ENCODE measurements around the gene GABRG3.

GABRG3 gene

DNA sequence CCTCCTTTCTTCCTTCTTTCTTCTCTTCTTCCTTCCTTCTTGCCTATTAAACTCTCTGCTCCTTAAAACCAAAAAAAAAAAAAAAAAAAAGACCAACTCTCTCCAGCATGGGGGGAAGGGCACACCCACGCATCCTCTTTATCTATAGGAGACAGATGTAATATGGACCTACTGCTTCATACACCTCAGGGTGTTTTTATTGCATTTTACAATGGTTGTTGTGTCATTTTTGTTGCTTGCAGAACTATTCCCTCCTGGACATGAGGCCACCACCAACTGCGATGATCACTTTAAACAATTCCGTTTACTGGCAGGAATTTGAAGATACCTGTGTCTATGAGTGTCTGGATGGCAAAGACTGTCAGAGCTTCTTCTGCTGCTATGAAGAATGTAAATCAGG, 561.4 kb downstream of the GABRG3 start:
- DNase-seq: no peak

DNA sequence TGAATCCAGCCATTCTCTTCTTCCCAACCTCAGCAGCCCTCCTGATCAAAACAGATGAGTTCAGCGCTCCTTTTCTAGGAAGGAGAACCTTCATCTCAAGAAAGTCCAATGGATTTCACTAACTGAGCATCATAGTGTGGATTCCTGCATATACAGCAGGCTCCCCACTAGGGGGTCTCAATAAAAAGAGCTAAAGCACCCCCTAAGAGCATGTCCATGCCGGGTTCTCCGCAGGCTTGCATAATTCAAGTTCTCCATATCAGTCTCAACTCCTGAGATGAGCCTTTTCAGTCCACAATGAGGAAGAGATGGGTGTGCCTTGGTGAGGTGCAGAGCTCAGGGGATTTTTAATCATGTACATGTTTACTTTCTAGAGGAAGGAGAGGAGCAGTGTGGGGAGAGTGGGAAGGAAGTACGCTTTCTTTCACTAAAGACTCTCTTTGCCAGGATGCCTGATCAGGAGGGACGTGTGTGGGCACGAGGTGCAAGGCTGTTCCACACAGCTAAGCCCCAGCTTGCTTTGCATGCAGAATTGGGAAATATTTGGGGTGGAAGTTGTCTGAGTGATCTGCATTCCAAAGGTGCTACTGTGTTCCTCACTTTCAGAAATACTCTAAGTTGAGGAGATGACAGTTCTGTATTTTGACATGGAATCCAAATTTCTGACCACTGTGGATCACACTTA, 564.6 kb downstream of the GABRG3 start:
- DNase-seq: no peak

DNA sequence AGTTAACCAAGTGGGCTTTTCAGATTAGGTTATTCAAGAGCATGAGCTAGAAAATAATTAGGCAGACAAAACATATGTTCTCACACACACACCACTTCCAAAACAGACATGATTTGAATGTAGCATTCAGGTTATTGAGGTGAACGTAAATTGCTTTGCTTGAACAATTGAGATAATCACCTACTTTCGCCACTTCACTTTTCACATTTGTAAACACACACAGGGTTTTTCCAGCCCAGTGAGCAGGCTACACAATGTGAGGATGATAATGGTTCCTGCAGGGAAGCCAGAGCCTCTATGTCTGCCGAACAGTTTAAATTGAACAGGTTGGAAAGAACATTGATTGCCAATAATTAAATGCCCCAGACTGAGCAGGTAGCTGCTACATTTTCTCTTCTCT, 567.3 kb downstream of the GABRG3 start:
- DNase-seq: peak; percentile 11

DNA sequence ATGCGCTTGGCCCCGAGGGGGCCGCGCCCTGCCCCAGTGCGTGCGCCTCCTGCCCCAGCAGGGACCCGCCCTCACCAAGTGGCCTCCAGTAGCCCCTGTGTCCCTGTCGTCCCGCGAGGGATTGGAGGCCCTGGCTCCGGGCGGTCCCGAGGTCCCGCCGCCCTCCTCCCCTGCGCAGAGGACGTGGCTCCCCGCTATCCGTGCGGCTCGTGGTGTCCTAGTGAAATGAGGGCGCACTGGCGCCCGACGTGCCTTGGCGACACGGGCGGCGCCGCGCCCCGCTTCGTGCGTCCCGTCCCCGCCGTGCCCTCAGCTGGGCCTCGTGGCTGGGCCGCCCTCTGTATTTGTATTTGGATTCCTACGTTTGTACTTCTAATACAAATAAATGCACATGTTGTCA, 570.6 kb downstream of the GABRG3 start:
- no peak for DNase-seq

DNA sequence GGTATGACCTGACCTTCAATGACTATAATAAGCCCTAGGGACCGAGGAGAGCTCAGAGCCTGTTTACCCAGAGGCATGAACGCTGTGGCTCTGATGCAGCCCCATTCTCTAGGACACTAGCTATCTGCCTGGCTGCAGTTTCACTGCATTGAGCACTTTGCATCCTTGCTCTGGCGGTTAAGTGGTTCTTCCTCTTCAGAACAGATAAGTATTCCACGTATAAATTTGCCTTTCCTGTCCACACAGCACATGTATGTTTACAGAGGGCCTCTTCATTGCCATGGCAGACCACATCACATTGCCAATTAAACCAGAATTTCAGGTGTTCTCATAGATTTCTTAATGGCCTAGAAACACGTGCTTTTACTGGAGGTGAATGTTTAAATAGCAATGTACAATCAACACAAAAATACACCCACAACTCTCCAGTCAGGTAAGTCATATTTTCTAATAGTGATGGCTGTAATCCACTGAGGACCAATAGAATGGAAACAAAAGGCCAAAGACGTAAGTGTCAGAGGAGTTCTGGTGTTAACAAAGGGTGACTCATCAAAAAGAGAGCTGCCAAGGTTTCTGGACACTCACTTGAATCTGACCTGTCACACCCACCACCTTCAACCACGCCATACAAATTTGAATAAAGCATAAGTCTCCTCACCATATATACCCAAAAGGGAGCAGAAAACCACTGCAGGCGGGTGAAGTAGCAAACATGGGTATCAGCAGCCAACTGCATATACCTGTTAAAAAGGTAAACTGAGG, 574.7 kb downstream of the GABRG3 start:
- DNase-seq: peak; percentile 53

DNA sequence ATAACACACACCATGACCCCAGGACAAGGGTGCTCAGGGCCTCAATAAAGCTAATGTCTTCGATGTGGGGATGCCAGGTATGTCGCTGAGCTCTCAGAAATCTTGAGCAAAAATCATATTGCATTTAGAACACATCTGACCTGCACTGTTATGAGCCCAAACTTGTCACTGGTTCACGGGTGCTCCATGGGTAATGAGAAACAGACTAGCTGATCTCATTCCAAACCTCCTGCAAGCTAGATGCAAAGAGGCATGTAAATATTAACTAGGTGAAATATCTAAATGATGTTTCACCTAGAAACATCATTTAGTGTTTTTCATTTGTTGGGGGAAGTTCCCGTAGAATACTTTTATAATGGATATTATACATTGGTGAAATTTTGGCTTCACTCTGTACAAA, 578.8 kb downstream of the GABRG3 start:
- DNase-seq: no peak

DNA sequence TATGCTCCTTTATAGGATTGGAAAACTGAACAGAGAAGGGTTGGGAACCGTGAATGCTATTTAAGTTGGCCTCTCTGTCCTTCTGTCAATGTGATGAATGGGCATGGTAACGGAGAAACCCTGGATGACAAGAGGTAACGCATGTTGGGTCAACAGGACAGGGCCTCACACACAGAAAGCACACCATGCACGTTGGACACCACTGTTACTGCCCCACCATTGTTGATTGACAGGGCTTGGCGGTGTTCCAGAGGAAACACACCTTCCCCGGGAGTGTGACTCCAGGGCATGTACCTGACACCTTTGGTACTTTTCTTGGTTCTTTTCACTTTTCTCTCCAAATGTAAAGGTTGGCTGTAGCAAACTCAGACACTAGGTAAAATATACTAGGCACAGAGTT, 579.7 kb downstream of the GABRG3 start:
- DNase-seq: no peak

DNA sequence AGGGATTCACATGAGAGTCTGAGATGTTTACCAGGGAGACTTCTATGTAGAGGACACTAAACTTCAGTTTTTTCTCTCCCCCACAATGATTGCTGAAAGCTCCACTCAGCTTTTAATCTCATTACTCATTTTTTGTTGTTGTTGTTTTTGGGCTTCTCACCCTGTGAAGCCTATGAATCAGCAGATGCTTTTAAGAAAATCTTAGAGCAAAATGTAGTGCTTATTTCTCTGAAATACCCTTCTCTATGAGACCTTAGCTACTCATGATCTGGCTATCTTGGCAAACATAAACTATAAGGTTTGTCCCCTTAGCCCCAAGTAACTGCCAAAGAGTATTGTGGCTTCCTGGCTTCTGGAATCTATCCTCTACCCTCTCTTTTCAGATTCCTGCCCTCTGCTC, 590.8 kb downstream of the GABRG3 start:
- DNase-seq: no peak

DNA sequence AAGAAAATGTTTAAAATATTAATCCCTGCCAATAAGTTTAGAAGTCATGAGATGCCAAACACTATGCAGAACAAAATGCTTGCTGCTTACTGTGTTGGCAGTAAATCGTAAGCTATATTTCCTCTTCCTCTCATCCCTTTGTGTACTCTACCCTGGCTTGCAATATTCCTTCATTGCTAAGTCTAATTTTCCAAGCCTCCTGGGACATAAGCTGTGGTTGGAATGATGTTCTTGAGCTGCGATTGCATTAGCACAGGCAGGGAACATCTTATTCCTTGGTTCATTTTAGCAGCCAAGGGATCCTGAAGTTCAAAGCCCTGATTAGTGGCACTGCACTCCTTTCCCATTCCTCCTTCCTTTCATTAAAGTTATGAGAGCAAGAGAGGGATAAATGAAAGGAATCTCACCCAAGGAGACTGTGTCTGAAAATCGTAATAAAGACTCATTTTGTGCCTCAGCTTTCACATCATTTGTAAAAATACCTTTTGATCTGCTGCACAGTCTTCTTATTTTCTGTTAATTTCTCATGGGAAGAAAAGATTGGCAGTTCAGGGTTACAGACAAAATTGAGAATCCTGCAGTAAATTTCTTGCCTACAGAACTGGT, 592.9 kb downstream of the GABRG3 start:
- DNase-seq: no peak

DNA sequence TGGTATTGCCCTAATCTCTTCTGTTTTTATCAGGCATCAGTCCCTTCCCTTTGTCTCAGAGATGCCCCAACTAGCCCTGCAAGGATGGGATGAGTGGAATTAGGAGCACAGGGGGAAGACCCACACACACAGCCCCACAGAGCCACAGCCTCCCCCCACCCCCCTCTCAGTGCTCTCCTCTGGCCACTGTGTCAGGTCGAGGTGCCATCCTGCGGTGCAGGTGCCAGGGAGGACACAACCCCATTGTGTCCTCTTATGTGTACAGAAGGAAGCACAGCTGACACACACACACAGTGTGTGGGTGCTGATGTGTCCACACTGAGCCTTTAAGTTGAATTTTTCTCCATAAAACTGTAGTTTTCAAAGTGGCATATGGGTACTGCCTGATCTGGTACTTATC, 593.7 kb downstream of the GABRG3 start:
- no peak for DNase-seq

DNA sequence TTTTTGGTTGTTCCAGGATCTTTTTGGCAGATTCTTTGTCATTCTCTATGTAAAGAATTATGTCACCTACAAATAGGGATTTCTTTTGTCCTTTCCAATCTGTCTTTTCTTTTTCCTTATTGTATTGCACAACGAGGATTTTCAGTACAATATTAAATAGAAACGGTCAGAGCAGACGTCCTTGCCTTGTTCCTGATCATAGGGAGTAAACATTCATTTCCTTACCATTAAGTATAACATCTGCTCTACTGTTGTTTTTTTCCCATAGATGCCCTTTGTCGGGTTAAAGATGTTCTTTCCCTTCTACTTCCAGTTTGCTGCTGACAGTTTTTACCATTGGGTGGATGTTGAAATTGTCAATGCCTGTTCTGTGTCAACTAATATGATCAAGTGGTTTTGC, 599.8 kb downstream of the GABRG3 start:
- DNase-seq: no peak

DNA sequence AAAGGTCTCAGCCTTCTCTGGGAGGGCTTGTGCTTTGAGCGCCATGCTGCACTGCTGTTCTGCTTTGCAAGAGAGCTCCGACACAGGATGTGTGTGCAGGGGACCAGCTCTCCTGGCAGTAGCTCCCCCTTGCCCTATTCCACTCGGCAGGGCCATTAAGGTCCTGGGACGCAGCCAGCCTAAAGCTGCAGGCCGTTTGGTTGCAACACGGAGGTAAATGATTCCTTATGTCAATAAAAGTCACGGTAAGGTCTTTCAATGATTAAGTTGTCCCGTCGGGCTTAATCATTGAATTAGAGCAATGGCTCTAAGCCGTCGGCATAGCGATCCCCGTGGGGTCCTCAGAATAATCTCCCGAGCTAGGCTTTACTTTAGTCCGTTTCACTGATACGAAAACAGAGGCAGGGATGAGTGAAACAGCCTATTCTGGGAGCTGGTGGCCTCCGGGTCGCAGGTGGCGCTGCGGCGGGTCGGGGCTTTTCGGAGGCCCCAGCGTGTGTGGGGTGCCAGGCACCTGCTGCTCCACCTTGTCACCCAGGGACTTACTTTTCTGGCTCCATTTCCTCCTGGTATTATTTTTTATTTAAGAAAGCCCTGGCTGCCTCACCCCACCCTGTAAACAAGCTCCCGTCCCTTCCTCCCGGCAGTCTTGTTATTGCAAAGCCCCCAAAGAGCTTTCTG, 603.0 kb downstream of the GABRG3 start:
- no peak for DNase-seq

DNA sequence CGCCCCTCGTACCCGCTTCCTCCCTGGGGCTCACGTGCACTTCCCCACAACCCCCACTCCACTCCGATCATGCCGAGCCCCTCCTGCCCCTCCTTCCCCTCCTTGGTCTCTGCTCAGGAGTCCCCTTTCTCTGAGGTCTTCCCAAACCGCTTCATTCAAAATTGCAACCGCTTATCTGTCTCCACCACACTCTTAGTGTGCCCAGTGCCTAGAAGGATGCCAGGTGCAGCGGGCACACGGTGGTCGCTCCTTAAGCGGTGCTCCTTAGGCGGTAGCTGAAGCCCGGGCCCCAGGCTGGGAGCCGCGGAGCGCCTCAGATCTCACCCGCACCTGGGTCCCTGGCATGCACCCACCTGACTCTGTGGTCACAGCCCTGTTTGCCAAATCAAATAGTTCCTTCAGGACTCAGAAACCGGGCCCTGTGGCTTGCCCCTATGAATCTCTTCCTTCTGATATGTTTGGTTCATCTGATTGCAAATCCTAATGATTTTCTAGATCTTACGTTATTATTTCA, 603.6 kb downstream of the GABRG3 start:
- no peak for DNase-seq

DNA sequence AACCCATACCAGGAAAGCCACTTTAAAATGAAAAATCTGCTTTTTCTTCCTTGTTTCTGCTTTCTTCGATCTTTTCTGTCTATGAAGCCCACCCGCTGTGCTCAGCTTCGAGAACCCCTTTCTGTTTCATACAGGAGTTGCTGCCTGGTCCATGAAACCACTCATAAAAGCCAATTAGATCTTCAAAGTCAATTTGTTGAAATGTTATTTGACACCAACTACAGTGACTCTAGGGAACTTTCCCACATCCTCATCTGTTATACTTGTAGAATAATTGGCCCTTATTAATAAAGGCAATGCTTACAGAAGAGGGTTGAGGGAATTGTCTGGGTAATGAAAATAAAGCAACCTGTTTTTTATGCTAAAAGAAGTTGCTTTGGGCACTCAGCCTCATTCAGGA, 604.5 kb downstream of the GABRG3 start:
- no peak for DNase-seq

DNA sequence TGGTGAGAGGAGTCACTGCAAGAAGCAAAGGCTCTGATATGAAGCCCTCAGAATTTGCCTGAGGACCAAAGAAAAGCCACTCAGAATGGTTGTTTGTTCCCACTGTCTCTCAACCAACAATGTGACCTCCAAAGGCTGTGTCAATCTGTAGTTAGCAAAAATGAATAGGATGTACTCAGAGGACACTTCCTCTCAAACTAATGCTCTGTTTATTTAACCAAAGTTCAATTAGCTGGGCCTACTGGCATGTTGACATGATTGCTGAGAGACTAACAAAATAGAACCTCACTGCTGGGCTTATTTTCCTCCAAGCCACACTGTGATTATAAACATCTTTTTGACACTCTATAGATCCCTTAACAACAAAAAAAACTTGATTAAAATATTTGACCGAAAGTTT, 605.6 kb downstream of the GABRG3 start:
- no peak for DNase-seq

DNA sequence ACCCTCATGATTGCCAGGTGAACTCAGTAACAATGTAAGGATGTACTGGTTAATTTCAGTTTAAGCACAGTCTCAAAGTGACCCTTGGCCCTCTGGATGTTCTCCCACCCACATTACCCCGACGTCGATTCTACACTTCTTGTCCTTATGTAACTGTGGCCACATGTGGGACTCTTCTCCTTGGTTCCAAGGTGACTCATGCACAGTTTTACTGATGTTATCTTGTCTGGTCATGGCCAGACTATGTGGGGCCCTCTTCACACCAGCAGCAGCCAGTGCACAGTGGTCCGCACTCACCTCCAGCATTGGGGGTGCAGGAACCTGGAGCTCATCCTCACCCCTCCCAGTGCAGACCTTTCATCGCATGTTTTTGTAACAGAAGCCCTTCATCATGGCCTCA, 608.8 kb downstream of the GABRG3 start:
- DNase-seq: no peak

DNA sequence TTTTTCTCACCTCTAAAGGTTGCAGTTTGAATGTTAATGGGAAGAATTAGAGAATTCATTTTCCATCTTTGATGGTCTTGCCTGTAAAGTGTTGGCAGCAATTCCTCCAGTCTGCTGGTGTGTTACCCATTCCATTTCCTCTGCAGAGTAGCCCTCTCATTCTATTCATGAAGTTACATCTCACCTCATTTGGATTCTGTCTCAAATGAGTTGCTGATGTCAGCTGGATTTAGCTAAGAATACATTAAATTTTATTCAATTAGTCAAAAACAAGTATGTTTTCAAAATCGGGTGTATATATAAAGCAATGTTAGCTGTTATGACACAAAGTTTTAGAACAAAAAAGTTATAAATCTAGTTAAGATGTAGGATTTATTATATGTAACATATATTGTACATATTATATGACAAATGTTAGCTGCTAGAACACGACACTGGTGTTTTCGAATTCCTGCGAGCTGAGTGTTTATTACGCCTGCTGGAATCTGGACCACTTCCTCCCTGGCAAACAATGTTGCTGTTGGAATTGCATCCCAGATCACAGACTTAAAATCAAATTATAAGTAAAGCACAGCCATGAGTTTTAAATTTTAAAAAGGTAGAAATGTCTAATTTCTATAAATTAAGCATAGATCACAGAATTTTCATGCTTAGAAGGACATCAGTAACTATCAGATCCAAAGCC, 611.9 kb downstream of the GABRG3 start:
- no peak for DNase-seq

DNA sequence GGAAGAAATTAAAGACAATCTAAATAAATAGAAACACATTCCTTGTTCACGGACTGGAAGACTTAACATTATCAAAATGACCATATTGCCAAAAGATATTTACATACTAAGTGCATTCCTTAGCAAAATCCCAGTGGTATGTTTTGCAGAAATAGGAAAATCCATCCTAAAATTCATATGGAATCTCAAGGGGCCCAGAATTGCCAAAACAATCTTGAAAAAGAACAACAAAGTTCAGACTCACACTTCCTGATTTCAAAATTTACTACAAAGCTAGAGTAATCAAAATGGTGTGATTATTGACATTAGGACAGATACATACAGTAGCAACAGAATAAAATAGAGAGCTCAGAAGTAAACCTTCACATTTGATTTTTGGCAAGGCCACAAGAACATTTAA, 612.7 kb downstream of the GABRG3 start:
- DNase-seq: no peak

DNA sequence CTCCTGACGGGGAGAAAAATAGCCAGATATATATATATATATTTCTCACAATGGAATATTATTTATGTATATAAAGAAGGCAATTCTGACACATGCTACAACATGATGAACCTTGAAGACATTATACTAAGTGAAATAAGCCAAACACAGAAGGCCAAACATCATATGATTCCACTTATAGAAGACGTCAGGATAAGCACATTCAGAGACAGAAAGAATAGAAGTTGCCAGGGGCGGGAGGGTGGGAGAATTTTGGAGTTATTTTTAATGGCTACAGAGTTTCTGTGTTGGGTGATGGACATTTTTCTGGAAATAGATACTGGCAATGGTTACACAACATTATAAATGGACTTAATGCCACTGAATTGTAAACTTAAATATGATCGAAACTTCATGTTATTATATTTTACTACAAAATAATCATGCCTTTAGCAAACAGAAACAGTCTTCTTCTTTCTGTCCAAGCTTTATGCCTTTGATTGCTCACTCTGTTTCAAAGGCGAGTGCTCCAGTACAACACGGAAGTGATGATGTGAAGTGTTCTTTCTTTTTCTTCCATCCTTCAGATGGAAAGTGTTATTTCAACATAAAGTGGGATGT, 614.2 kb downstream of the GABRG3 start:
- no peak for DNase-seq

DNA sequence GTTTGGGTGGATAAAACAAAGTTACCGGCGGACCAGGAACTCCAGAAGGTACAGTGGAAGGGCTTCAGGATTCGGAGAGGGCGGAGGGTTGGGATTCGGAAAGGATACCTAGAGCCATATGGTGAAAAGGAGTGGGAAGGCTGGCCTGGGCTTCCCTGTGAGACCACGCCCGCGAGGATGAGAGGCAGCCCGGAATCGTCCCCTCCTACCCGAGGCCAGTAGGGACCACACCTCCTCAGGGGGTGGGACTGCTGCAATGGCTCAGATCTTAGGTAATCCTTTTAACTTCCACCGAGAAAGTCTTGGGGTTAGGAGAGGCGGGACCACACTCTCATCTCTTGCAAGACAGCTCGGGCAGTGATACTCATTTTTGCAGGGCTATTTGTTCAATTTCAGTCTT, 616.8 kb downstream of the GABRG3 start:
- DNase-seq: no peak

DNA sequence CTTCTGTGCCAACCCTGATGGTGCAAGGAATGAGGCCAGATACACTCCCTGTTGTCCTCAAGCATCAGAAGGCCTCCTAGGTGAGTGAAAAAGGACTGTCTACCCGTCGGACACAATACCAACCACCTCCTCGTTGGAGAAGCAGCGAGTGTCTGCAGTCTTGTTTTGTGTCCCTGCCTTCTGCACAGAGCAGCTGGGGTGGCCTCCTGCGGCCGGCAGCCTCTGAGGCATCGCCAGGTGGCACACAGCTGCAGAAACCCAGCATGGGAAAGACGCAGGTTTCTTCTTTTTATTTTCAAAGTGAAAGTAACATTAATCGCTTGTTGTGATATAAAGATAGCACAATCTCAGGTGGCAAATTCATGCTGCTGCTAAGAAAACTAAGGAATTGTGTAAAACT, 618.3 kb downstream of the GABRG3 start:
- no peak for DNase-seq

DNA sequence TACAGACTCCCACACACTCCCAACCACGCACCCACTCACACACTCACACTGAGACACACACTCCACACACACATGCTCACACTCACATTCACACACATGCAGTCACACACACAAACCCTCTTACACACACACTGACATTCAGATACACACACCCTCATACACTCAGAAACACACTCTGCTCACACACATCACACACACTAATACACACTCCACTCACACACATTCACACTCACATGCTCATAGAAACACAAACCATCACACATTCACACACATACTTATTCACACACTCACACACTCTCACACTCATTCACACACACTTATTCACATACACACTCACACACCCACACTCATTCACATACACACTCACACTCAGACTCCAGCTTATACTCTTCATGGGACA, 618.8 kb downstream of the GABRG3 start:
- DNase-seq: no peak

All from NCI-H187 treated with DMSO at 0.1 percent for 48 hours (cell line).